D721Med (cell line): ENCODE data around the gene GRK4.
"Not testable (repeated sequence)": the region's sequence is repeated elsewhere in the genome, so short reads cannot be mapped to it uniquely, and the experiment has no call there.

Experiments used
- DNase-seq: peaks from one replicate; pipeline ENCODE4 v3.0.0; 2011; ENCODE audit warnings: low spot score; ENCODE audit not compliant: insufficient read length
- FAIRE-seq: peaks from 2 replicates; lab custom pipeline; 2011; peaks lifted over from hg19 to GRCh38; lab: Jason Lieb, UNC
- TF ChIP-seq, protein P1 (sequence below): IDR thresholded peaks from 2 replicates; pipeline ENCODE4 v1.5.1; 2012; ENCODE audit warnings: mild to moderate bottlenecking, control low read depth; ENCODE audit not compliant: insufficient read depth; ENCODE audit errors: missing control alignments

GRK4 gene

DNA sequence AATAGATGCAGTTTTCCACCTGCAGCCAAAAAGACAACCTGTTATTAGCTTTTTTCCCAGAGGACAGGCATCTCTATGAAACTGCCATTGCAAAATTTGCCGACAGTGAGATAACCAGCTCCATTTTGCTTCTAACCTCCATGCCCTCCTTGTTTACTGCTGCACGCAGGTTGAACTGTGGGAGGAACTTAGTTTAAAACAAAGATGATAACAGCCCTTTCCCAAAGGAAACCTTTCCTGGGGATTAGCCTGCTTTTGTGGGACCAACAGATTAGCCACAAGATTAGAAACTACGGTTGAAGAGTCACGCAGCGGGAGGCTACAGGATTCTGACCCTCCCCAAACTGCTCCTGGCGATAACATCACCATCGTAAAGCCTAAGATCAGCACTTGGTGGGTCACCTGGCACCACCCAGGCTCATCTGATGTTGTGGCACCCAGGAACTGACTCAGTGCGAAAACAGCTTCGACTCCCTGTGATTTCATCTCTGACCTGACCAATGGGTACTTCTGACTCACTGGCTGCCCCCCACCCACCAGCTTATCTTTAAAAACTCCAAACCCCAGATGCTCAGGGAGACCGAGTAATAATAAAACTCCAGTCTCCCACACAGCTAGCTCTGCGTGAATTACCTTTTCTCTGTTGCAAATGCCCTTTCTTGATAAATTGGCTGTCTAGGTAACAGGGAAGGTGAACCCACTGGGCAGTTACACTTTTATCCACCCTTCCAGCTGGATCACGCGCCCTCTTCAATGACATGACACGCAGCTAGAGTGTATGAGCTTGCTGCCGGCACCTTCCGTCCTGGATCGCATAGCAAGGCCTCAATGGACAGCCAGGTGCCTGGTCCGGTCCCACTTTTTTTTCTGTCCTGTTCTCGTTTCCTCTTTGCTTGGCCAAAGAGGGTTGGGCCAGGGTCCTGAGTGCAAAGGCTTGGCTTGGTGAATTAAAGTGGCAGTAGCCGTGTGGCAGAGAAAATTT is 27.3 kb upstream of the GRK4 start:
- FAIRE-seq (no peak), DNase-seq (no peak)
- TF ChIP-seq, protein P1, sequence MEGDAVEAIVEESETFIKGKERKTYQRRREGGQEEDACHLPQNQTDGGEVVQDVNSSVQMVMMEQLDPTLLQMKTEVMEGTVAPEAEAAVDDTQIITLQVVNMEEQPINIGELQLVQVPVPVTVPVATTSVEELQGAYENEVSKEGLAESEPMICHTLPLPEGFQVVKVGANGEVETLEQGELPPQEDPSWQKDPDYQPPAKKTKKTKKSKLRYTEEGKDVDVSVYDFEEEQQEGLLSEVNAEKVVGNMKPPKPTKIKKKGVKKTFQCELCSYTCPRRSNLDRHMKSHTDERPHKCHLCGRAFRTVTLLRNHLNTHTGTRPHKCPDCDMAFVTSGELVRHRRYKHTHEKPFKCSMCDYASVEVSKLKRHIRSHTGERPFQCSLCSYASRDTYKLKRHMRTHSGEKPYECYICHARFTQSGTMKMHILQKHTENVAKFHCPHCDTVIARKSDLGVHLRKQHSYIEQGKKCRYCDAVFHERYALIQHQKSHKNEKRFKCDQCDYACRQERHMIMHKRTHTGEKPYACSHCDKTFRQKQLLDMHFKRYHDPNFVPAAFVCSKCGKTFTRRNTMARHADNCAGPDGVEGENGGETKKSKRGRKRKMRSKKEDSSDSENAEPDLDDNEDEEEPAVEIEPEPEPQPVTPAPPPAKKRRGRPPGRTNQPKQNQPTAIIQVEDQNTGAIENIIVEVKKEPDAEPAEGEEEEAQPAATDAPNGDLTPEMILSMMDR = no peak

DNA sequence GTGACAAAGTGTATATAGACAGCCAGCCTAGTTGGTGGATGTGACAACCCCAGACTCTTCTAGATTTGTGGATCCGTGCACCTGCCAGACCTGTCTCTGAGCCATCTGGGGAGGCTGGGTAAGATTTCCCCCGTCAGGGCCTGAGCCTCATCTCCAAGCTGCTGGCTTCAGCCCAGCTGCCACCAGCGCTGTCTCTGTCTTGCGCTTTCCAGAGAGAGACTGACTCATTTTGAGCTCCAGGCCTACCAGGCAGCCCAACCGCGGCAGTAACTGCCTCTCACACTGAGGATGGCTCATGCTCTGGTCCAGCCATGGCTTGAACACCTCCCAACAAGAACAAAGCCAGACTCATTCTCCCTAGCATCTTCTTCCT is 26.6 kb upstream of the GRK4 start:
- DNase-seq = no peak
- FAIRE-seq = no peak

DNA sequence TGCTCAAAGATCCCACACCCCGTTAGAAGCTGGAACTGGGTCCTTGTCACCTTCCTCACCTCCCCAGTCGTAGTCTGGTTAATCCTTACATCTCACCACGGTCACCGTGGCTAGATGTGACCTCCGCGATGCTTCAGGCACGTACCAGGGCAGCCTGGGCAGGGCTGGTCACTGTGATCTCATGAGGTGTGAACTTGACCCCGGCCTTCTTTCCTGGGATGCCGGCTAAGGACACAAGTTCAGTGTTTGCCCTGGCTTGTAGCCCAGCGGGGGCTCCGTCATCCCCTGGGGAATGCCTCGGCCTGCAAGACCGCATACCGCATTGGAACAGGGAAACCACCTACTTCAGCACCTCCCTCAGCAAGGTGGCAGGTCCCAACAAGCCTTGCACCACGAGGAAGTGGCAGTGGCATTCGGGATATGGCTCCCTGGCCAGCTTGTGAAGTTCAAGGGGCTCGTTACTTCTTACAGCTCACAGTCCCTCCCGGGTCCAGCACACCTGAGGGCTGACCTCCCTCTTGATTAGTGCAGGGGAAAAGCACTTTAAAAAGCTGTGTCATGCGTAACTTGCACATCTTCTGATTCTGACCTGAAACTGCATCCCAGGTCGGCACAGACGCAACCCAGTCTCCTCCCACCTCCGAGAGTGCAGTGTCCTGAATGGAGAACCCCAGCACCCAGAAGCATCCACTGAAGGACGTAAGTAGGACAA is 26.1 kb upstream of the GRK4 start:
- TF ChIP-seq, protein P1 = no peak
- DNase-seq (no peak), FAIRE-seq (no peak)

More for the DNA sequence above, 26.6 kb upstream of the GRK4 start:
- TF ChIP-seq, protein P1 = no peak

DNA sequence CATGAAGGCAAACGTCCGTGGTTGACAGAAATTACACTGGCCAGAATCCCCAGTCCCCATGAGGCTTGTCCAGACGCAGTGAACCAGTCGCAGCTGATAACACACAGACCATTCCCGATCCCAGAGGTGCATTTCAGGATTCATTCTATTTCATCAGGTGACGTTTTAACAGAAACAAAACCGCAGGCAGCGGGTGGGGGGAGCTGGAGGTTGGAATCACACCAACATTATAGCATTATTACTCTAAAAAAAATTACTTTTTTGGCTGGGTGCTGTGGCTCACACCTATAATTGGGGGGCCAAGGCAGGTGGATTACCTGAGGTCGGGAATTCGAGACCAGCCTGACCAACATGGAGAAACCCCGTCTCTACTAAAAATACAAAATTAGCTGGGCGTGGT is 25.4 kb upstream of the GRK4 start:
- no peak for FAIRE-seq
- DNase-seq = no peak

DNA sequence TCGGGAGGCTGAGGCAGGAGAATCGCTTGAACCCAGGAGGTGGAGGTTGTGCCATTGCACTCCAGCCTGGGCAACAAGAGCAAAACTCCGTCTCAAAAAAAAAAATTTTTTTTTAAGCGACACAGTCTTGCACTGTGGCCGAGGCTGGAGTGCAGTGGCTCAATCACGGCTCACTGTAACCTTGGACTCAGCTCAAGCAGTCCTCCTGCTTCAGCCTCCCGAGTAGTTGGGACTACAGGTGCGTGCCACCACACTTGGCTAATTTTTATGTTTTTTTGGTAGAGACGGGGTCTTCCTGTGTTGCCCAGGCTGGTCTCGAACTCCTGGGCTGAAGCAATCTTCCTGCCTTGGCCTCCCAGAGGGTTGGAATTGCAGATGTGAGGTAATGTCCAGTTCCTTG is 25.0 kb upstream of the GRK4 start:
- DNase-seq, FAIRE-seq: not testable (repeated sequence)

More for the DNA sequence above, 25.4 kb upstream of the GRK4 start:
- TF ChIP-seq, protein P1 = no peak

DNA sequence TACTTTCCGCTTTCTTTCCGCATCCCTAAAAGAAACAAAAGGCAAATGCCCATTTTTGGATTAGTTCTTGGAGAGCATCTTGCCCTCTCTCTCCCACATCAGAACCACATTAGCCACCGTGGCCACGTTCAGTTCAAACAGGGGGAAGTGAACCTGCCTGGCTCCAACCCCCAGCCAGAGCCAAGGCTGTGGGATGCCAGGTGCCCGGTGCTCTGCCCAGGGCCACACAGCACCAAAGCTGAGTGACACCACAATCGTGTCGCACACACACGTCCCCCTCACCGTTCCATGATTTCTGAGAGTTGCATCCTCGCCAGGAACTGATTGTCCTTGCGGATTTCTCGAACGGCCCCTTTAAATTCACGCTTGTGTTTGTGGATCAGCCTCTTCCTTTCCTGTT is 24.5 kb upstream of the GRK4 start:
- DNase-seq (no peak), FAIRE-seq (no peak)
- TF ChIP-seq, protein P1 = no peak

DNA sequence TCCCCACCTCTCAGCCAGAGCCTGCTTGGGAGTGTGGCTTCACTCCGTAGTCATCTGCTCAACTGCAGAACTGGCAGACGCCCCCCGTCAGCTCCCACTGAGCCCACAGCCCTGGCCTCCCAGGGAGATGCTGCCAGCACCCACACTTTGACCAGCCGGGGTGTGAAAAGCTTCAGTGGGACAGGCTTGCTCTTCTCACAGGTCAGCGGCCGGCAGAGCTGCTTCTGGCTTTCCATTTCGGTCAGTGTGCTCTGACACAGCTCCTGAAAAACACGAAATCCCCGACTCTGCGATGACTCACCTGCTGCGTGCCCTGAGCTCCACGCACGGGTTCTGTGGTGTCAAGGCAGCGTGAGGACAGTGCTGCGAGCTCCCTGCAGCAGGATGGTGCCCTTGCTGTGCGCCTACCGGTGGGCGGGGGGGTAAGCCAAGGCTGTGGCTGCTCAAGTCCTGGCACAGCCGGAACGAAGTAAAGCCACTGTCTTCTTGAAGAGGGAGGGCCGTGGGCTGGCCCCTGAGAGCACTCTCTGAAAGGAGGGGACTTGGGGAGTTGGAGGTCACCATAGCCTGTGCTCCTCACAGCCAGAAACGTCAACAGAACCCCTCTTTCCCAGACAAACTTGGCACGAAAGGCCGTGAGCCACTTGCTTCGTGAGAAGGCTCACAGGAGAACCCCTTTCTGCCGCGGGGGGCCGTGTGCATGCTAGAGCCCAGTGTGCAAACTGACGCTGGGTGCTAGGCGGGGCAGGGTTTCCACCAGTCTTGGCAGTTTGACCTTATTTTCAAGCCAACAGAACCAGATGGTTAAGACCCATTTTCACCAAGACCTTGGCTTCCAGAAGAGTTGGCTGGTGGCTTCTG is 23.8 kb upstream of the GRK4 start:
- DNase-seq (no peak), FAIRE-seq (no peak)
- TF ChIP-seq, protein P1 = no peak
